ENCODE measurements around the gene NANOS1. TPM values are rescaled to one million over a fixed set of nuclear protein-coding genes. Genes with fewer than 3 reads are reported as not detected.

The NANOS1 gene
- total RNA-seq (2014; rRNA removed; shearing (Covaris generic)): 2.9 and 7.8 TPM in 2 replicates
- polyA plus RNA-seq (2016; fragmentation: Nextera tagmentation; extraction: Ambion mirVana): 1.6 and 2.2 TPM in 2 replicates
- long read RNA-seq: 0 reads

DNA sequence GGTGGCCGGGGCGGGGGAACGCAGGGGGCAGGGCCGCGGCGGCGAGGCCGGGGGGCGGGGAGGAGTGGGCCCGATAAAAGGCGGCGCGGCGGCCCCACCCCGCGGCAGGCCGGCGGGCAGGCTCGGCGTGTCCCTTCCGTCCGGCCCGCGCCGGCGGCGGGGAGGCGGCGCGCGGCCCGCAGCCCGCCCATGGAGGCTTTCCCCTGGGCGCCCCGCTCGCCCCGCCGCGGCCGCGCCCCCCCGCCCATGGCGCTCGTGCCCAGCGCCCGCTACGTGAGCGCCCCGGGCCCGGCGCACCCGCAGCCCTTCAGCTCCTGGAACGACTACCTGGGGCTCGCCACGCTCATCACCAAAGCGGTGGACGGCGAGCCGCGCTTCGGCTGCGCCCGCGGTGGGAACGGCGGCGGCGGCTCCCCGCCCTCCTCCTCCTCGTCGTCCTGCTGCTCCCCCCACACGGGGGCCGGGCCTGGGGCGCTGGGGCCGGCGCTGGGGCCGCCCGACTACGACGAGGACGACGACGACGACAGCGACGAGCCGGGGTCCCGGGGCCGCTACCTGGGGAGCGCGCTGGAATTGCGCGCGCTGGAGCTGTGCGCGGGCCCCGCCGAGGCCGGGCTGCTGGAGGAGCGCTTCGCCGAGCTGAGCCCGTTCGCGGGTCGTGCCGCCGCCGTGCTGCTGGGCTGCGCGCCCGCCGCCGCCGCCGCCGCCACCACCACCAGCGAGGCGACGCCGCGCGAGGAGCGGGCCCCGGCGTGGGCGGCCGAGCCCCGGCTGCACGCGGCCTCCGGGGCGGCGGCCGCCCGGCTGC, at the start of gene NANOS1:
Gene NANOS1 (plus strand): TSS at position 102 of the 808 bp plus-strand sequence. CDS start 88 bp downstream, at position 190.
- ATAC-seq: peak; percentile 7

More for the DNA sequence above, at the start of gene NANOS1:
- 0 out of 2 replicates have a peak, but pooled peaks cover 5% of the 10 kb centered on the region for H3K27me3 ChIP-seq (ENCODE audit: insufficient read depth)
- H3K4me3 ChIP-seq: peak within 1 kb of the TSS; percentile 69
- H3K9me2 ChIP-seq (ENCODE audit: insufficient read depth): no peaks in the 10 kb centered on the region
- H3K4me3 Mint-ChIP-seq: peak within 1 kb of the TSS; percentile 72
- H3K27ac ChIP-seq (ENCODE audit: low read depth): no peak within 1 kb of the TSS
- H3K27ac Mint-ChIP-seq: no peak within 1 kb of the TSS
- H3K4me2 ChIP-seq: peak within 1 kb of the TSS; percentile 85
- peak; percentile 58 for DNase-seq (ENCODE audit: low spot score)
- H3K4me1 ChIP-seq (ENCODE audit: insufficient read depth): peaks cover 19% of the 10 kb centered on the region
- H3K27me3 Mint-ChIP-seq (ENCODE audit: insufficient read depth, low read depth, poor library complexity): peaks cover 15% of the 10 kb centered on the region
- H3K79me2 ChIP-seq (replicated peaks; ENCODE audit: insufficient read depth): no peaks in the 10 kb centered on the region; the same call in 1 of the 2 replicates
- H4K20me1 ChIP-seq (replicated peaks; ENCODE audit: insufficient read depth): peaks cover 38% of the 10 kb centered on the region
- H2AFZ ChIP-seq: peak within 1 kb of the TSS; percentile 99
- peaks cover 32% of the 10 kb centered on the region for H3F3A ChIP-seq (replicated peaks; ENCODE audit: low read depth)
- TF ChIP-seq CREB1 (CRISPR knock-in tag; IDR thresholded peaks at IDR 0.05; ENCODE audit: low read depth): no peak
- no peak for TF ChIP-seq ZNF331 (CRISPR knock-in tag; IDR thresholded peaks at IDR 0.05; ENCODE audit: low read depth)
- TF ChIP-seq EZH2phosphoT487 (IDR thresholded peaks at IDR 0.05; ENCODE audit: unreplicated experiment): no peak
- TF ChIP-seq STAT1 (IDR thresholded peaks at IDR 0.05; ENCODE audit: unreplicated experiment): no peak
- no peak for TF ChIP-seq EZH2 (IDR thresholded peaks at IDR 0.05; ENCODE audit: low read depth, unreplicated experiment)
- TF ChIP-seq POLR2AphosphoS5 (IDR thresholded peaks at IDR 0.05; ENCODE audit: low read depth): no peak
- no peak for TF ChIP-seq JUNB (IDR thresholded peaks at IDR 0.05; ENCODE audit: unreplicated experiment)
- TF ChIP-seq, protein P1, sequence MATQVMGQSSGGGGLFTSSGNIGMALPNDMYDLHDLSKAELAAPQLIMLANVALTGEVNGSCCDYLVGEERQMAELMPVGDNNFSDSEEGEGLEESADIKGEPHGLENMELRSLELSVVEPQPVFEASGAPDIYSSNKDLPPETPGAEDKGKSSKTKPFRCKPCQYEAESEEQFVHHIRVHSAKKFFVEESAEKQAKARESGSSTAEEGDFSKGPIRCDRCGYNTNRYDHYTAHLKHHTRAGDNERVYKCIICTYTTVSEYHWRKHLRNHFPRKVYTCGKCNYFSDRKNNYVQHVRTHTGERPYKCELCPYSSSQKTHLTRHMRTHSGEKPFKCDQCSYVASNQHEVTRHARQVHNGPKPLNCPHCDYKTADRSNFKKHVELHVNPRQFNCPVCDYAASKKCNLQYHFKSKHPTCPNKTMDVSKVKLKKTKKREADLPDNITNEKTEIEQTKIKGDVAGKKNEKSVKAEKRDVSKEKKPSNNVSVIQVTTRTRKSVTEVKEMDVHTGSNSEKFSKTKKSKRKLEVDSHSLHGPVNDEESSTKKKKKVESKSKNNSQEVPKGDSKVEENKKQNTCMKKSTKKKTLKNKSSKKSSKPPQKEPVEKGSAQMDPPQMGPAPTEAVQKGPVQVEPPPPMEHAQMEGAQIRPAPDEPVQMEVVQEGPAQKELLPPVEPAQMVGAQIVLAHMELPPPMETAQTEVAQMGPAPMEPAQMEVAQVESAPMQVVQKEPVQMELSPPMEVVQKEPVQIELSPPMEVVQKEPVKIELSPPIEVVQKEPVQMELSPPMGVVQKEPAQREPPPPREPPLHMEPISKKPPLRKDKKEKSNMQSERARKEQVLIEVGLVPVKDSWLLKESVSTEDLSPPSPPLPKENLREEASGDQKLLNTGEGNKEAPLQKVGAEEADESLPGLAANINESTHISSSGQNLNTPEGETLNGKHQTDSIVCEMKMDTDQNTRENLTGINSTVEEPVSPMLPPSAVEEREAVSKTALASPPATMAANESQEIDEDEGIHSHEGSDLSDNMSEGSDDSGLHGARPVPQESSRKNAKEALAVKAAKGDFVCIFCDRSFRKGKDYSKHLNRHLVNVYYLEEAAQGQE (IDR thresholded peaks at IDR 0.05; ENCODE audit: unreplicated experiment): no peak
- TF ChIP-seq NANOG (IDR thresholded peaks at IDR 0.05; ENCODE audit: borderline replicate concordance): no peak
- TF ChIP-seq CTCF (conservative IDR thresholded peaks at IDR 0.05; ENCODE audit: low read depth in 2 of 2): no peak
- TF ChIP-seq ETS1 (IDR thresholded peaks at IDR 0.05): no peak
- TF ChIP-seq, protein P2, sequence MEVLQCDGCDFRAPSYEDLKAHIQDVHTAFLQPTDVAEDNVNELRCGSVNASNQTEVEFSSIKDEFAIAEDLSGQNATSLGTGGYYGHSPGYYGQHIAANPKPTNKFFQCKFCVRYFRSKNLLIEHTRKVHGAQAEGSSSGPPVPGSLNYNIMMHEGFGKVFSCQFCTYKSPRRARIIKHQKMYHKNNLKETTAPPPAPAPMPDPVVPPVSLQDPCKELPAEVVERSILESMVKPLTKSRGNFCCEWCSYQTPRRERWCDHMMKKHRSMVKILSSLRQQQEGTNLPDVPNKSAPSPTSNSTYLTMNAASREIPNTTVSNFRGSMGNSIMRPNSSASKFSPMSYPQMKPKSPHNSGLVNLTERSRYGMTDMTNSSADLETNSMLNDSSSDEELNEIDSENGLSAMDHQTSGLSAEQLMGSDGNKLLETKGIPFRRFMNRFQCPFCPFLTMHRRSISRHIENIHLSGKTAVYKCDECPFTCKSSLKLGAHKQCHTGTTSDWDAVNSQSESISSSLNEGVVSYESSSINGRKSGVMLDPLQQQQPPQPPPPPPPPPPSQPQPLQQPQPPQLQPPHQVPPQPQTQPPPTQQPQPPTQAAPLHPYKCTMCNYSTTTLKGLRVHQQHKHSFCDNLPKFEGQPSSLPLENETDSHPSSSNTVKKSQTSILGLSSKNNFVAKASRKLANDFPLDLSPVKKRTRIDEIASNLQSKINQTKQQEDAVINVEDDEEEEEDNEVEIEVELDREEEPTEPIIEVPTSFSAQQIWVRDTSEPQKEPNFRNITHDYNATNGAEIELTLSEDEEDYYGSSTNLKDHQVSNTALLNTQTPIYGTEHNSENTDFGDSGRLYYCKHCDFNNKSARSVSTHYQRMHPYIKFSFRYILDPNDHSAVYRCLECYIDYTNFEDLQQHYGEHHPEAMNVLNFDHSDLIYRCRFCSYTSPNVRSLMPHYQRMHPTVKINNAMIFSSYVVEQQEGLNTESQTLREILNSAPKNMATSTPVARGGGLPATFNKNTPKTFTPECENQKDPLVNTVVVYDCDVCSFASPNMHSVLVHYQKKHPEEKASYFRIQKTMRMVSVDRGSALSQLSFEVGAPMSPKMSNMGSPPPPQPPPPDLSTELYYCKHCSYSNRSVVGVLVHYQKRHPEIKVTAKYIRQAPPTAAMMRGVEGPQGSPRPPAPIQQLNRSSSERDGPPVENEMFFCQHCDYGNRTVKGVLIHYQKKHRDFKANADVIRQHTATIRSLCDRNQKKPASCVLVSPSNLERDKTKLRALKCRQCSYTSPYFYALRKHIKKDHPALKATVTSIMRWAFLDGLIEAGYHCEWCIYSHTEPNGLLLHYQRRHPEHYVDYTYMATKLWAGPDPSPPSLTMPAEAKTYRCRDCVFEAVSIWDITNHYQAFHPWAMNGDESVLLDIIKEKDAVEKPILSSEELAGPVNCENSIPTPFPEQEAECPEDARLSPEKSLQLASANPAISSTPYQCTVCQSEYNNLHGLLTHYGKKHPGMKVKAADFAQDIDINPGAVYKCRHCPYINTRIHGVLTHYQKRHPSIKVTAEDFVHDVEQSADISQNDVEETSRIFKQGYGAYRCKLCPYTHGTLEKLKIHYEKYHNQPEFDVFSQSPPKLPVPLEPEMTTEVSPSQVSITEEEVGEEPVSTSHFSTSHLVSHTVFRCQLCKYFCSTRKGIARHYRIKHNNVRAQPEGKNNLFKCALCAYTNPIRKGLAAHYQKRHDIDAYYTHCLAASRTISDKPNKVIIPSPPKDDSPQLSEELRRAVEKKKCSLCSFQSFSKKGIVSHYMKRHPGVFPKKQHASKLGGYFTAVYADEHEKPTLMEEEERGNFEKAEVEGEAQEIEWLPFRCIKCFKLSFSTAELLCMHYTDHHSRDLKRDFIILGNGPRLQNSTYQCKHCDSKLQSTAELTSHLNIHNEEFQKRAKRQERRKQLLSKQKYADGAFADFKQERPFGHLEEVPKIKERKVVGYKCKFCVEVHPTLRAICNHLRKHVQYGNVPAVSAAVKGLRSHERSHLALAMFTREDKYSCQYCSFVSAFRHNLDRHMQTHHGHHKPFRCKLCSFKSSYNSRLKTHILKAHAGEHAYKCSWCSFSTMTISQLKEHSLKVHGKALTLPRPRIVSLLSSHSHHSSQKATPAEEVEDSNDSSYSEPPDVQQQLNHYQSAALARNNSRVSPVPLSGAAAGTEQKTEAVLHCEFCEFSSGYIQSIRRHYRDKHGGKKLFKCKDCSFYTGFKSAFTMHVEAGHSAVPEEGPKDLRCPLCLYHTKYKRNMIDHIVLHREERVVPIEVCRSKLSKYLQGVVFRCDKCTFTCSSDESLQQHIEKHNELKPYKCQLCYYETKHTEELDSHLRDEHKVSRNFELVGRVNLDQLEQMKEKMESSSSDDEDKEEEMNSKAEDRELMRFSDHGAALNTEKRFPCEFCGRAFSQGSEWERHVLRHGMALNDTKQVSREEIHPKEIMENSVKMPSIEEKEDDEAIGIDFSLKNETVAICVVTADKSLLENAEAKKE (CRISPR knock-in tag; IDR thresholded peaks at IDR 0.05): no peak
- peaks cover 21% of the 10 kb centered on the region; the same call in 2 of the 3 replicates for H3K4me1 Mint-ChIP-seq
- H3K36me3 ChIP-seq (ENCODE audit: insufficient read depth): peaks cover 19% of the 10 kb centered on the region
- no peaks in the 10 kb centered on the region for H3K9me3 Mint-ChIP-seq
- H3K36me3 Mint-ChIP-seq (ENCODE audit: low read depth): peaks cover 21% of the 10 kb centered on the region

Data from GM23338 (cell line).